ENCODE data around the gene VPS11.
"Not testable (repeated sequence)": the region's sequence is repeated elsewhere in the genome, so short reads cannot be mapped to it uniquely, and the experiment has no call there.

The VPS11 gene

DNA sequence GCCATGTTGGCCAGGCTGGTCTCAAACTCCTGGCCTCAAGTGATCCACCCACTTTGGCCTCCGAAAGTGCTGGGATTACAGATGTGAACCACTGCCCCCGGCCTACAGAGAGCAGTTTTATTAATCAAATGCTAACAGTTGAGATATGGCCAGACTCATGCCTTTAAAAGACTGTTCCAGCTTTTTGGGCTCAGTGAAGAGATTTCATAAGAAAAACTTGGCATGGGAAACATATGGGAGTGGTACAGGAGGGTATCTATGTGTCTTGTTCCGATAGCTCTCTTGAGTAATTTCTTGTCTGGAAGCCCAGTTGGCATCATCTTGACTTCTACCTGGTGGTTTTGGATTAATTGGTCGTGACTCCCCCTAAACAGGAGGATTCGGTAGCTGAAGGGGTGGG is 28.7 kb upstream of the VPS11 start:
- no peak for DNase-seq (ENCODE audit: low read depth)

DNA sequence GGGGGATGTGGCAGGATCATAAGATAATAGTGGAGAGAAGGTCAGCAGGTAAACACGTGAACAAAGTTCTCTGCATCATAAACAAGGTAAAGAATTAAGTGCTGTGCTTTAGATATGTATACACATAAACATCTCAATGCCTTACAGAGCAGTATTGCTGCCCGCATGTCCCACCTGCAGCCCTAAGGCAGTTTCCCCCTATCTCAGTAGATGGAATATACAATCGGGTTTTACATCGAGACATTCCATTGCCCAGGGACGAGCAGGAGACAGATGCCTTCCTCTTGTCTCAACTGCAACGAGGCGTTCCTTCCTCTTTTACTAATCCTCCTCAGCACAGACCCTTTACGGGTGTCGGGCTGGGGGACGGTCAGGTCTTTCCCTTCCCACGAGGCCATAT is 28.1 kb upstream of the VPS11 start:
- not testable (repeated sequence) for DNase-seq (ENCODE audit: low read depth)

DNA sequence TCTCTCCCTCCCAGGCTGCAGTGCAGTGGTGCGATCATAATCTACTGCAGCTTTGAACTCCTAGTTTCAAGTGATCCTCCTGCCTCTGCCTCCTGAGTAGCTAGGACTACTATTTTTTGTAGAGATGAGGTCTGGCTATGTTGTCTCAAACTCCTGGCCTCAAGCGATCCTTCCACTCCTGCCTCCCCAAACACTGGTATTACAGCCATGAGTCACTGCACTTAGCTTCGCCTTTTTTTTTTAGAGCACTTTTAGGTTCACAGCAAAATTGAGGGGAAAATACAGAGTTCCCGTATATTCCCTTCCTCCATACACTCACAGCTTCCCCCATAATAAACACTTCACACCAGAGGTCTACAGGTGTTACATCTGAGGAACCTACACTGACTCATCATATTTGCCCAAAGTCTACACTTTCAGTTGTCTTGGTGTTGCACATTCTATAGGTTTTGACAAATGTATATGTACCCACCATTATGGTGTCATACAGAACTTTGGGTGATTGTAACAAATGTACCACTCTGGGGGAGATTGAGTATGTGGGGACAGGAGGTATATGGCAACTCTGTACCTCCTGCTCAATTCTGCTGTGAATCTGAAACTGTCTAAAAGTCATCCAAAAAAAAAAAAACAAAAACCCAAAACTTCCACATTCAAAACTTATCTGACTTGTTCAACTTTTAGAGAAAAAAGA is 25.6 kb upstream of the VPS11 start:
- no peak for DNase-seq (ENCODE audit: low read depth)

DNA sequence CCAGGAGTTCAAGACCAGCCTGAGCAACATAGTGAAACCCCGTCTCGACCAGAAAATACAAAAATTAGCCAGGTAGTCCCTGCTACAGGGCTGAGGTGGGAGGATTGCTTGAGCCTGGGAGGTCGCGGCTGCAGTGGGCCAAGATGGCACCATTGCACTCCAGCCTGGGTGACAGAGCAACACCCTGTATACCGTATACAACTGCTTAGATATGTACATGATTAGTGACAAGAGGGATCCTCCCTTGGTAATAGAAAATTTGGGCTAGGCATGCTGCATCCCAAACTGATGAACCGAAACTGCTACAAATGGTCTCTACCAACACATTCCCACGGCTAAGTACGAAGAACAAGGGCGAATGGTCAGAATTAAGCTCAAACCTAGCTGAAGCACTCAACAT is 24.7 kb upstream of the VPS11 start:
- DNase-seq (ENCODE audit: low read depth) = no peak

DNA sequence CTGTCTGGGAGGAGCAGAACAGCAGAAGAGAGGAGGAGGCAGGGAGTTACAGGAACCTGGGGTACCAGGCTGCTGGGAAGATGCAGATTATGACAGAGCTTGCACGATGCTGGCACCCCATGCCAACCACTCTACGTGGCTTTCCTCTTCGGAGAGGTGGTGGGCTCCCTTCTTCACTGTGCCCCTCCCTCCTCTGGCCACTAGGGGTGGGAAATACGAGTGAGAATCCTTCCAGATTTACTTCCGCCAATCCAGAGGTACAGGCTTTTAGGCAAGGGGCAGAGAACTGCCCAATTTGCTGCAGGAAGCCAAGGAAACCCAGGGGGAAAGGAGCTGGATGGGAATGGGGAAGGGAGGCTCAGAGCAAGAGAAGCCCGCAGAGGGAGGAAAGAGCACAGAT is 22.9 kb upstream of the VPS11 start:
- DNase-seq (ENCODE audit: low read depth) = no peak

DNA sequence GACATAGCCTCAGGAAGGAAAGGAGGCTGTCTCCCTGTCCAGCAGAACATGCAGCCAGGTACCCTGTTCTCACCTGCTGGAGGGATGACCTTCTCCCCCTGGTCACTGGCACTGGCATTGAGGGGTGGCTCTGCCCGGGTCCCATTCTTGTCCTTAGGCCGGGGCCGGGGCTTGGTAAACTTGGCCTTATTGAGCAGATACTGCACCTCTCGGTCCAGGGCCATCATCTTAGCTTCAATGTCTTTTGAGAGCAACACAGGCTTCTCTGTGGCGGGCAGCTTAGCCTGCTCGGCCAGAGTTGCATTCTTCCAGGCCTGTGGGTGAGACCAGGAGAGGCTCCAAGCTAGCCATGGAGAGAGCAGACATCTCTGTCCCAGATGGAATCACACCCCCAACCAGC is 21.1 kb upstream of the VPS11 start:
- DNase-seq (ENCODE audit: low read depth) = no peak

DNA sequence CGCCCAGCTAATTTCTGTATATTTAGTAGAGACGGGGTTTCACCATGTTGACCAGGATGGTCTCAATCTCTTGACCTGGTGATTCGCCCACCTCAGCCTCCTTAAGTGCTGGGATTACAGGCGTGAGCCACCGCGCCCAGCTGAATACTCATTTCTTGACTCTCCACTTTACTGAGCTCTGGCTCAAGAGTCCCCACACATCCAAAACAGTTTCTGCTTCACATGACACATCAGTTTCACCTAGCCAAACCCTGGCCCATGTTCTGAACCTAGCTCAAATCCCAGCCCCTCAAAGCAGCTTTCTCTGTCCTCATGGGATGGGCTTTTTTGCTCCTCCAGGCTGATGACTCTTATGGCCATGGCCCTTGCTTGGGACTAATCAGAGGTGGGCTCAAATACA is 20.4 kb upstream of the VPS11 start:
- DNase-seq (ENCODE audit: low read depth) = no peak

DNA sequence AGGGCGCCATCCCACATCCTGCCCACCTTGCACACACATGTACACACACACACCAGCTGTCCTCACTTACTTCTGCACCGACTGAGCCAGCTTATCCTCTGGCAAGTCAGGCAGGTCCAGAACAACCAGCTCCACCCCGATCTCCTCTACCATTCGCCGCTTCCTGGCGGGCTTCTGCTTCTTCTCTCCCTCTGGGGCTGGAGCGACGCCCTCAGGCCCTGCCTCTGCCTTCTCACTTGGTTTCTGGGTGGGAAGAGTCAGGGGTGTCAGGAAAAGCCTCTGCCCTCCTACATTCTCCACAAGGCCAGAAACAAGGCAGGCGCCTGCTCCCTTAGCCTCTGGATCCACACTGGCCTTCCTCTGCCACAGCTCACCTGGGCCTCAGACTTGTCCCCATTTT is 19.0 kb upstream of the VPS11 start:
- DNase-seq (ENCODE audit: low read depth) = no peak

DNA sequence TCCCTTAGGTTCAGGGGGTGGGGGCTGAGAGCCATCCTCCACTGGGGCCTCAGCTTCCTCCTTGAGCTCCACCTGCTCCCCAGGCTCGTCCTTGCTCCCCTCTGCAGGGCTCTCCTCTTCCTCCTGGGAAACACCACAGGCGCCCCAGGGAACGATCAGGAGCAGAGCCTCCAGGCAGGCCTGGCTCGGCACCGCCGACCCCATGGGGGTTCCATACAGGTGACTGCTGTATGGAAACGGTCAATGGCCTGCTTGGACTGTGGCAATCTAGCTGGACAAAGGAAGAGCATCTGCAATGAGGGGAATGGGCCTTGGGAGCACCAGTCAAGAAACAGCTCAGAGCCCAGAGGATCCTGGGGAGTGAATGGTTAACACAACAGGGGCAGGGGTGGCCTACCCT is 18.5 kb upstream of the VPS11 start:
- DNase-seq (ENCODE audit: low read depth) = no peak

DNA sequence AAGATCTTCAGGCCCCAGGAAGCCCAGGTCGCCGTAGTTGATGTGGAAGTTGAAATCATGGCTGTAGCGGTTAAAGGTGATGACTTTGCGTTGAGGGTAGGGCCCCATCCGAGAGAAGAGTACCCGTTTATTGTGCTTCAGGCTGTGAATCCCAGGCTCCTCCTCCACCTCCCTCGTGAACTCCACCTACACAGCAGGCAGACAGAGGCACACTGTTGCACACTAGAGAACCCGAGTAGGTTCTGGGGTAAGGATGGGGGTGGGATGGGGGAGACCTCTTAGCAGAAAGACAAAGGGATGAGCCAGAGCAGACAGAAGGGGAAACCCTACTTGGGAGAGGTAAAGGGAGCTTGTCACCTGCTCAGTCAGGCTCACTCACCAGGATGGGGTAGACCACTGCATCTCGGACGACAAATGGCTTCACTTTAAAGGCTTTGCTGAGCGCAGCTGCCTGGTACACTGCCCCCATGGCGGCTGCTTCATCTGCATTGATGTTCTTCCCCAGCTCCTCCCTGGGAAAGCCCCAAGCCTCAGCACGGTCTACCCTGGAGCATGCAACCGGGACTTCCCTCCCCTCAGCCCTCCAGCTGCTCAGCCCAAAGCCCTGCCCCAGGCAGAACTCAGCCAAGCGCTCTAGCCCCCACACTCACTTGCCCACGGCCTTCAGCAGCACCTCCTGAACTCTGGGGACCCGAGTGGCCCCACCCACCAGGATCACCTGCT is 16.0 kb upstream of the VPS11 start:
- no peak for DNase-seq (ENCODE audit: low read depth)

DNA sequence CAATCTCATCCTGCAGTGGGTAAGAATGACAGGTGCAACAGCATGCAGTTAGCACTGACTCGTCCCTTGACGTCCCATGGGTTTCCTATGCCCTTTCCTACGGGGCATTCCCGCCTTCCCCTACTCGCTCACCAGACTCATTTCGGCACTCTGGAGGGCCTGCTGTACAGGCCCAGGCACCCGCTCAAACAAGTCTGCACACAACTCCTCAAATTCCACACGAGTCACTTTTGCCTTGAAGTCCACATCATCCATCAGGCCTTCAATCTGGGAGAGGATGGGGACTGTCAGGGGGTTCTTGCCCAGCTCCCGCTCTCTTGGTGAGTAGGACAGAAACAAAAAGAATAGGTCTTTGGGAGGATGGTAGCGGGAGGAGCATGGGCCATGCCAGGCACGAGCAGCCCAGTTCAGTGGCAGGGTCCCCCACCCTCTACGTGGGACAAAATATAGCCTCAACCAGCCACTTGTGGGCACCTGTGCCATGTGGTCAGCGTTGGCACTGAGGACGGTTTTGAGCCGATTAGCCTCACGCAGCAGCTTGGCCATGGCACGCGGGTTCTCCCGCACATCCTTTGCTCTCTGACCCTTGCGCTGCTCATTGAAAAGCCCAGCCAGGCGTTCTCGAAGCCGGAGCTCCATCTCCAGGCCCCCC is 15.3 kb upstream of the VPS11 start:
- DNase-seq (ENCODE audit: low read depth) = no peak

DNA sequence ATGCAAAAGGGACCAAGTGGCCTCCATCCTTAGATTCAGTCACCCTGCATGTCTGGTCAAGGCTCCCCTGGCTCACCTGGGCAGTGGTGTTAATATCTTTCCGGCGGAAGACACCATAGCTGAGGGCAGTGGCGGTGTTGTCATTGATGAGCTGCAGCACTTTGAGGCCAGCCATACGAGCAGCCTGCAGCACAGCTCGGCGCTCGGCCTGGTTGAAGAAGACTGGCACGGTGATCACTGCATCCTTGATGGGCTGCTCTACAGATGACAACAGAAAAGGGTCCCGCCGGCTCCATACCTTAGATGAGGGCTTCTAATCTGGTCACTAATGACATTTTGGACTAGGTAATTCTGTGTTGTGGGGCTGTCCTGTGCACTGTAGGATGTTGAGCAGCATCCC is 13.2 kb upstream of the VPS11 start:
- no peak for DNase-seq (ENCODE audit: low read depth)

DNA sequence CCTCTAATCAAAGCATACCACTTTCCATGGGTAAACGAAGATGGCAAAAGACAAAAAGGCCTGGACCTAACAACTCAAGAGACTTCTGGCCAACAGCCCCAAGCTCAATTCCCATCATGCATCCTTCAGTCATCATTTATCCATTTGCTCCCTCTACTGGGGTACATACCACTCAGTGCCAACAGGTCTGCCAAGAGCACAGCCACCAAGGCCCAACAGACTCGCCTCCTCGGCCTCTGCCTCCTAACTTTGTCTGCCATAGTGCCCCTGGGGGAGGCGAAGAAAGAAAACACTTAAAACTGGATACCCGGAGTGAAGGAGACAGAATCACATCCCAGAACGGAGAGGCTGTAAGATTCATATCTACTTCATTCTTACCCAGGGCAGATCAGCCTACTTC is 11.7 kb upstream of the VPS11 start:
- DNase-seq (ENCODE audit: low read depth) = no peak

DNA sequence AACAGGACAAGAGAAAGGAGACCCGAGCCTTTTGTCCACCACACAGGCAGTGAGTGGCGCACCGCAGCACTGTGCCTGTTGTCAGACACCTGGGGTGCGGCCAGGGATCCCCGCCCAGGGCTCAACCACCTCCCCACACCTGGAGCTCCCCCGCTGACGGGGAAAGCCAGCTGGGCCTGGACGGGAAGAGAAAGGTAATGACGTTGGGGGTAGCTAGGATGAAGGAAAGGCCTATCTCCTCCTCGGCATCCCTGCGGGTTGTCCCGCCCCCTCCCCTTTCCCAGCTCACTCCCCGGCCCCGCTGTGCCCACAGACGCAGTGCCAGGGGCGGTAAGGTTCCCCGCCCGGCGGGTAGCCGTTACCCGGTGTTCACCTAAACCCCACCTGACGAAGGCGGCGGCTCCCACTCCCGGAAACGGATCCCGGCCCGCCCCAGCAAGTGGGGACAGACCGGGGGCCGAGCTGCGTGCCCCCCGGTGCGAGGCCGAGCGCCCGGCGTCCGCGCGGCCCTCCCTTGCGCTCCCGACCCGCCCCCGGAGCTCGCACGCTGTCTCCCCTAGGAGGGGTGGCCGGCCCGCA is 11.1 kb upstream of the VPS11 start:
- DNase-seq (ENCODE audit: low read depth) = peak; percentile 16

DNA sequence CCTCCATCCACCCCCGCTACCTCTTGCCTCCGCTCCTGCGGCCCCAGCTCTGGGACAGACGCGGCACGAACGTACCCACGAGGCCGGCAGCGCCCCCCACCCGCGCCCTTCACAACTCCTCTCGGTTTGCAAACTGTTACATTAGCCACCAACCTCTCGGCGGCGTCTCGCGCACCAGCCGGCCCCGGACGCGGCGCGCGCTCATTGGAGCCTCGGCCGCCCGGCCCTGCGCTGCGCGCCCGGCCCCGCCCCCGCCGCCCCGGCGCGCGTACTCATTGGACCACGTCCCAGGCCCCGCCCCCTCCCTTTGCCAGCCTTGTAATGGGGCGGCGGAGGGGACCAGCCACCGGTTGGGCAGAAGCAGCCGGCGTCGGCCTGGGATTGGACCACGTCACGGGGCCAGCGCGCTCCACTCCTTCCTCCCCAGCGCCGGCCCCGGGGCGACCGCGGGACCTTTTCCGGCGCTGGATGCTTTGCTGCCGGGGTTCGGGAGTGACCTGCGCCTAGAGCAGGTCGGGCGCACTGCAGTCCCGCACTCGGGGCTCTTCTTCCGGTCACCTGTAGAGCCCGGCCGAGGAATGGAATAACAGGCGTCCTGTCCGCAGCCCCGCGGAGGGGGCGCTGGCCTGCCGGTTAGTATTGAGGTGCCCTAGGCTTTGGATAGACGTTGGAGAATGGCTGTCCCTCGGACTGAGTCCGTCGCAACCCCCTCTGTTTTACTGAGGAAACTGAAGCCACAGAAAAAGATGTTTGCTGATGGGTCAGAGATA is 10.4 kb upstream of the VPS11 start, which contains the start of gene HYOU1:
Gene HYOU1 (minus strand): TSS at position 206 of the 770 bp plus-strand sequence. CDS start 1,045 bp downstream, outside the sequence.
- DNase-seq (ENCODE audit: low read depth) = peak; percentile 99

DNA sequence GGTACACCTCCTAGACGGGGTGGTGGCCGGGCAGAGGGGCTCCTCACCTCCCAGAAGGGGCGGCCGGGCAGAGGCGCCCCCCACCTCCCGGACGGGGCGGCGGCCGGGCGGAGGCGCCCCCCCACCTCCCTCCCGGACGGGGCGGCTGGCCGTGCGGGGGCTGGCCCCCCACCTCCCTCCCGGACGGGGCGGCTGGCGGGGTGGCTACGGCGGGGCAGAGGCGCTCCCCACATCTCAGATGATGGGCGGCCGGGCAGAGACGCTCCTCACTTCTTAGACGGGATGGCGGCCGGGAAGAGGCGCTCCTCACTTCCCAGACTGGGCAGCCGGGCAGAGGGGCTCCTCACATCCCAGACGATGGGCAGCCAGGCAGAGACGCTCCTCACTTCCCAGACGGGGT is 8.5 kb upstream of the VPS11 start:
- DNase-seq (ENCODE audit: low read depth) = not testable (repeated sequence)

DNA sequence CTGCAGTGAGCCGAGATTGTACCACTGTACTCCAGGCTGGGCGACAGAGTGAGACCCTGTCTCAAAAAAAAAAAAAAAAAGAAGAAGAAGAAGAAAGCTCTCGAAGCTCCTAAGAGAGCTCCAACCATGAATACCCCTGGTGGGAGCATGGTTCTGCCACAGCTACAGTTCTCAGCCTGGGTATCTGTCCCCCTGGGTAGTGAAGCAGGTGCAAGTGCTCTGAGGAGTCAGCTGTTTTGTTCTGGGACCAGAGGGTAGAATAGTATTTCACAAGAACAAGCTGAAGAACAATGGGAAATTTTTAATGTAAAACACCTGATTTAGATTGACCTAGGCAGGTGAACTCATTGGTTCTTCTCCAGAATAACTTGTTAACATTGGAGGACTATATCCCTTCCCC is 6.4 kb upstream of the VPS11 start:
- no peak for DNase-seq (ENCODE audit: low read depth)

DNA sequence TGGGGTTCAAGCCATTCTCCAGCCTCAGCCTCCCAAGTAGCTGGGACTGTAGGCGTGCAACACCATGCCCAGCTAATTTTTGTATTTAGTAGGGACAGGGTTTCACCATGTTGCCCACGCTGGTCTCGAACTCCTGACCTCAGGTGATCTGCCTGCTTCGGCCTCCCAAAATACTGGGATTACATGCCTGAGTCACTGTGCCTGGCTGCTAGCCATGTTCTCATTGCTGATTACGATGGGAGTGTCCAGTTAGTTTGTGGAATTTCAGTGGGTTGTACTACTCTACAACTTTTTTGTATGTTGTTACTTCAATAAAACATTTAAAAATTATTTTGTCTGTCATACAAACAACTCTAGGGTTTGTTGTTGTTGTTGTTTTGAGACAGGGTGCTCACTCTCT is 4.8 kb upstream of the VPS11 start:
- DNase-seq (ENCODE audit: low read depth) = no peak

DNA sequence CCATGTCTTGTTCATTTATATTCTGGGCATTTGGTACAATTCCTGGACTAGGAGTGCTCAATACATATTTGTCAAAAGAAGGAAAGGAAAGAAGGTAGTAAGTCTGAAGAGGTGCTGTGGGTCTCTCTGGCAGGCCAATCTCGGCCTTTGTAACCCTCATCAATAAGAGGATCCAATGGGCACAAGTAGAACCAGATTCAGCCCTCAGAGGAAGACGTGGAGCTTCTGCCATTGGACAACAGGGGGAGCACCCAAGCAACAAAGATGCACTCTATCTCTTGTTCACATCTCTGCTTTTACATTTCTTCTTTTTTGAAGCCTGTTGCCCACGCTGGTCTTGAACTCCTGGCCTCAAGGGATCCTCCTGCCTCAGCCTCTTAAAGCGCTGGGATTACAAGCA is 2.2 kb upstream of the VPS11 start:
- peak; percentile 19 for DNase-seq (ENCODE audit: low read depth)

DNA sequence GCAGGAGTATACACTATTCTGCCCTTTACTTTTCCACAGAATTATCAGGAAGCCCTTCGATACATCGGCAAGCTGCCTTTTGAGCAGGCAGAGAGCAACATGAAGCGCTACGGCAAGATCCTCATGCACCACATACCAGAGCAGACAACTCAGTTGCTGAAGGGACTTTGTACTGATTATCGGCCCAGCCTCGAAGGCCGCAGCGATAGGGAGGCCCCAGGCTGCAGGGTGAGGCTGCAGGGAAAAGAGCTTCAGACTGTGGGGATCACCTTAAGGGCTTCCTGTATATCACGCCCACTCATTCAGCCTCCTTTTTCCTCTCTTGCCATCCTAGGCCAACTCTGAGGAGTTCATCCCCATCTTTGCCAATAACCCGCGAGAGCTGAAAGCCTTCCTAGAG is 10.2 kb downstream of the VPS11 start:
- DNase-seq (ENCODE audit: low read depth) = no peak

DNA sequence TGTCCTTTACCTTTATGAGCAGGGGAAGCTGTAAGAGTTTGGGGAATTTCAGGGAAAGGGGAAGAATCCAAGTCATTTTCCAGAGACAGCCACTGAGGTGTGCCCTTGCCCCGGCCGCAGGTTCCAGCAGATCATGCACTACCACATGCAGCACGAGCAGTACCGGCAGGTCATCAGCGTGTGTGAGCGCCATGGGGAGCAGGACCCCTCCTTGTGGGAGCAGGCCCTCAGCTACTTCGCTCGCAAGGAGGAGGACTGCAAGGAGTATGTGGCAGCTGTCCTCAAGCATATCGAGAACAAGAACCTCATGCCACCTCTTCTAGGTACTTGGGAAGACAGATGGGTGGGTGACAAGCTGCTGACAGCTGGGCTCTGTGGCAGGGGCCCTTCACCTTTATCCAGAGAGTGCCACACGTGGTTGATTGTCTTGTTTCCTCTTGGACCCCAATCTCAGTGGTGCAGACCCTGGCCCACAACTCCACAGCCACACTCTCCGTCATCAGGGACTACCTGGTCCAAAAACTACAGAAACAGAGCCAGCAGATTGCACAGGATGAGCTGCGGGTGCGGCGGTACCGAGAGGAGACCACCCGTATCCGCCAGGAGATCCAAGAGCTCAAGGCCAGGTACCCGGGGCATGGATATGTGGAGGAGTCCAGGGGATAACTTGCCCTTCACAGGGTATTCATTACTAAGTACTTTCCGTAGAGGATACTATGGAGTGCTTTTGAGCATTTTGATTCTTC is 11.2 kb downstream of the VPS11 start:
- no peak for DNase-seq (ENCODE audit: low read depth)

All from activated T-cell treated with anti-CD3 and anti-CD28 coated beads for 1 hour (primary cell).